Activated T-helper 1 cell treated with anti-CD3 and anti-CD28 coated beads, Interleukin-2, amount 50 U/mL, for 16 hours (primary cell): Measurements from ENCODE around the gene PIP5K1B.
"Not testable (repeated sequence)": the region's sequence is repeated elsewhere in the genome, so short reads cannot be mapped to it uniquely, and the experiment has no call there.

ENCODE experiments used
- DNase-seq, 2 donors: peaks; one replicate each; pipeline ENCODE4 v3.0.0-alpha.2; 2020; ENCODE audit warnings: low read depth in 1 of 2, low spot score in 1 of 2

The PIP5K1B gene

DNA sequence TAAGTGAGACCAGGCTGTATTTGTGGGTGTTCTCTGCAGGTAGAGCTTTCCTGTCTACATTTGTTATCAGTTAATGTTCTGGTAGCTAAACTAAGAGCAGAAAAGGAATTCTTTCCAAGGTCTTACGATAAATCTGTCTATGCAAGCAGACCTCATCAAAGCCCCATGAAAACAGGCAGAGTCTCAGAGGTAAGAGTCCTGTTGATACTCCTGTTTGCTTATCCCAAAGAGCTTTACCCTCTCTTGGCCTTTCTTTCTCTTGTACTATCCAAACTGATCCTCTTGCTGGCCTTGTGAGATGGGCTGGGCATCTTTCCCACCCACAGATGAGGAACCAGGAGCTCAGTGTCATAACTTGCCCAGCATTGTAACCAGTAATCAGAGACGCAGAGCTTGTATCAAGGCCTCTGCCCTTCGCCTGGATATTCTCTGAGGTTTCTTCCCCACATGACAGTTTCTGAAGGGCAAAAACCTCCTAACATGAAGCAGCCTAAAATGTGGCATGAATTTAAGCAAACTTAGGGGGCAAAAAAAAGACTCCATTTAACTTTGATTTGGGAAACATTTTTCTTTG lies 275.4 kb downstream of the PIP5K1B start:
- no peak for DNase-seq

DNA sequence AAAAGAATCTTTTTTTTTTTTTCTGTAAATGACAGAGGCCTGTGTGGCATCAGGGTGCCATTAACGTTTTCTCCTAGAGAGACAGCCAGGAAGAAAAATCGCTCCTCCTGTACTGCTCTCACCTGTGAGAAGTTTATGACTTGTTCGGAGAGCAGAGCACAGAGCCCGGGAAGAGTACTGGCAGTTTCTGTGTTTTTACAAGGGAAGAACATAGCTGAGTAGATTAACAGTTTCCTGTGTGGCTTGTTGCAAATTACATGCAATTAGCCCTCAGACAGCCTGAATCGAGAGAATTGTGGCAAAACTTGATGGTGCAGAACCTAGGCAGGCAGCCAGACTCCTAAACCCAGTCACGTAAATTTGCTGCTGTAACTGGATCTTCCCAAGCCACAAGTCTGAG lies 276.7 kb downstream of the PIP5K1B start:
- DNase-seq, result no peak

DNA sequence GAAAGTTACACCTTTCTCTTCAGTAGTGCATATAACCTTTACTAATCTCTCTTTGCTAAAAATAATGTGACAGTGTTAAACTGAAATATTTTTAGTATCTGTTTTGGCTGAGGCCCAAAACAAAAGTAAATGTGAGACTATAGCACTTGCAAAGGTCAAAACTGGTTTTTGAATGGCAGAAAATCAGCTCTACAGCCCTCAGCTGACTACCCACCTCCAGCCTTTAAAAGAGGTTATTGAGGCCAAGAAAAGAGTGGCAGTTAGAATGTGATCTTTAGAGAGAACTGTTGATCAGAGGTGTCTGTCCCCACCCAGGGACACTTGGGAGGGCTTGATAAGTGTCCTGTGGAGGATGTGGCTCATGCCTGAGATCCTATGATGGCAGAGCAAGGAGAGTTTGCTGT lies 278.0 kb downstream of the PIP5K1B start:
- DNase-seq, result no peak

DNA sequence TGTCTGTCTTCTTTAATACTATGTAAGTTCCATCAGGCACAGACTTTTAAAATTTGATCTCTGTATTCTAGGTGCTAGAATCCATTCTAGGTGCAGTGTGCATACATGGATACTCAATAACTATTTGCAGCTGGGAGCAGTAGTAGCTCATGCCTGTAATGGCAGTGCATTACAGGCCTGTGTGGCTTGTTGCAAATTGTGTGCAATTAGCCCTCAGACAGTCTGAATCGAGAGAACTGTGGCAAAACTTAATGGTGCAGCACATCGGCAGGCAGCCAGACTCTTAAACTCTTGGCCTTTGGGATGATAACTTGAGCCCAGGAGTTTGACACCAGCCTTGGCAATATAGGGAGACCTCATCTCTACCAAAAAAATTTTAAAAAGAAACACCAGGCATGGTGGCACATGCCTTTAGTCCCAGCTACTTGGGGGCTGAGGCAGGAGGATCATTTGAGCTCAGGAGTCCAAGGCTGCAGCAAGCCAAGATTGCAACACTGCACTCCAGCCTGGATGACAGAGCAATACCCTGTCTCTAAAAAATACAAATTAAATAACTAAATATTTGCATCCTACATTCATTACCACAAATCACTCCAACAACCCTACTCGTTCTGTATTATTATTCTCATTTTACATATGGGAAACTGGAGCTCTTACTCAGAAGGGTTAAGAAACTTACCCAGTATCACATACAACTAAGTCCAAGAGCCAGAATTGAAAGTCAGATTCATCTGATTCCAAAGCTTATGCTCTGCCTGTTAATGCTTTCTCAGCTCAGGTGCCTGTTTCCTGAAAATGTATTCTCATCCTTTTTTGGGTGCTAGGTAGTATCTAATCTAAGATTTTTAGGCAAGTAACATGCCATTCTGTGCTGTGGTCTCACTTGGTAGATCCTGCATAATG lies 278.7 kb downstream of the PIP5K1B start:
- no peak for DNase-seq

DNA sequence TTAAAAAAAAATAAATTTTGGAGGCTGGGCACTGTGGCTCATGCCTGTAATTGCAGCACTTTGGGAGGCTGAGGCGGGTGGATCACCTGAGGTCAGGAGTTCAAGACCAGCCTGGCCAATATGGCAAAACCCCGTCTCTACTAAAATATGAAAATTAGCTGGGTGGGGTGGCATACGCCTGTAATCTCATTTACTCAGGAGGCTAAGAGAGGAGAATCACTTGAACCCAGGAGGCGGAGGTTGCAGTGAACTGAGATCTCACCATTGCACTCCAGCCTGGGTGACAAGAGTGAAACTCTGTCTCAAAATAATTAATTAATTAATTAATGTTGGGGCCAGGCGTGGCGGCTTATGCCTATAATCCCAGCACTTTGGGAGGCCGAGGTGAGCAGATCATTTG lies 281.9 kb downstream of the PIP5K1B start:
- not testable (repeated sequence) for DNase-seq

DNA sequence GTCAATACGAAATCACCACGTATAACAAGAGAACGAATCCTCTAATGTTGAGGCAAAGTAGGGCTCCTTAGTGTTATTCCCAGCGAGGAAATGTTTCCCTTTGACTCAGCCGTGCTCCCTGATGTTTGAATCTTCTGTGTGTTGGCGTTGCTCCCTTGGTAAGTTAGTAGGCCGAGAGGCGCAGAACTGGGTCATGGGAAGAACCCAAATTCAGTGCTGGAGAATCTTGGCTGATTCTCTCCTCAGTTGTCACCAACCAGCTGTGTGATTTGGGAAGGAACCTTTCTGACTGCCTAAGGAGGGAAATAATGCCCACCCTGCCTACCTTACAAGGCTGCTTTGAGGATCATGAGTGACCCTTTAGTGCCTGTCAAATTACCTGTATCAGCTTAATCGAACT lies 286.4 kb downstream of the PIP5K1B start:
- DNase-seq, result no peak

DNA sequence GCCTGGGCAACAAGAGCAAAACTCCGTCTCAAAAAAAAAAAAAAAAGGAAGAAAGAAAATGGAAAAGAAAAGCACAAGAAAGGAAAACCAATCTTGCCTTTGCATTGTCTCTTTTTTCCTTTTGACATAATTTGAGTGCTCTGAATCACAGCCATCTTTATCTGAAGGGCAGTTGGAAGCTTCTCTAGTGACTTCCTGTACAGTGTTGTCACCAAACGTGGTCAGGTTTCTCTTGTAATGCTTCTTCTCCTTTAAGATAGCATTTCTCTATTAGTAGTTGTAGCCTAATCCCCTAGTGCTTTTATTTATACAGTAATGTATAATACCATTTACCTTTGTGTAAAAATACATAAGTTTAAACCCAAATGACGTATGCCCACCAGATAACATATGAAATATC lies 290.7 kb downstream of the PIP5K1B start:
- no peak for DNase-seq

DNA sequence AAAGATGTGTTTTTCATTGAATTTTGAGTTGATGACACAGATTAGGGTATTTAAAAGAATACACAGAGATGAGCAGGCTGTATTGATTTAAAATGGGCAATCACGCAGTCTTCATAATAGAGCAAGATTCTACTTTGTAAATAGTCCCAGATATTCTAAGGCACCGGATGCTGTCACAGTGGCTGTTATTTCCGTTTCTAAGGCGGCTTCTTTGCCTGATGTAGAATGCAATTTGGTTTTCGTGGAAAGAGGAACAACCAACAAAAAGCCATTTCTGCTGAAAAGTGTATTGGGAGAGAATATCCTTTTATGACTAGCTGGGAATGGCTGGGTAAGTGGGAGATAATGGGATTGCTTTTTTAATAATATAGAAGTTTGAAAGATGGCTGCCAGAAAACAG lies 291.4 kb downstream of the PIP5K1B start:
- no peak for DNase-seq

DNA sequence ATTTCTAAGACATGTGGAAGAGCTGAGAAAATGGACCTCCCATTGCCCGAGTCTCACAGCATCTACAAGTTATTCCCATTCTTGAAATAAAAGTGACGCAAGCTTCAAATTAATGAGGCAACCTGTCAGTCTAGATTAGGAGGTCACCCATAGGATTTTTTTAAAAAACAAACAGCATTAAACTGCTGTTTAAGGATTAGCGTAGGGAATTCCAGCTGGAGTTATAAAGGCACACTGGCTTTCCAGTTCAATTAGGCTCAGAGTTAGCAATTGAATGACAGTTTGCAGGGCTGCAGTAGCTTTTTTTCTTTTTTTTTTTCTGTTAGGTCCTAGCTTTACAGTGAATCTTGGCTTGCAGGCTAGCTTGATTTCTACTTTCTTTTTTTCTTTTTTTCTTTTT lies 292.6 kb downstream of the PIP5K1B start:
- DNase-seq, result no peak

DNA sequence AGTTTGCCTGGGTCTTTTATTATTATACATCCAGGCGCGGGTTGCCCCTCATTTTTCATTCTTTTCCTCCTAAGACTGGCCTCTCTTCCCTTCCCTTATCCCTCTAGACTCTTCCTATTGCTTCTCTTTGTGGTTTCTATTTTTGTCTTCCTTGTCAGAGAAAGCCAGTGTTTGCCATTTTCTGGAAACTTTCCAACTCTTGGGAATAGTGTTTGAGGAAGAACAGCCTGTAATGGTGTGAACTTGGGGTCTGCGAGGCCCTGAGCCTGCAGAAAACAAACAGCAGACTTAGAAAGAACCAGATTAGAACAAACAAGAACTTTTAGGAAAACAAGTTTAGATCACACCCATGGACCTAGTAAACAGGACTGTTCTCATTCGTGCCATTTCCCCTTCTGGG lies 293.3 kb downstream of the PIP5K1B start:
- no peak for DNase-seq

DNA sequence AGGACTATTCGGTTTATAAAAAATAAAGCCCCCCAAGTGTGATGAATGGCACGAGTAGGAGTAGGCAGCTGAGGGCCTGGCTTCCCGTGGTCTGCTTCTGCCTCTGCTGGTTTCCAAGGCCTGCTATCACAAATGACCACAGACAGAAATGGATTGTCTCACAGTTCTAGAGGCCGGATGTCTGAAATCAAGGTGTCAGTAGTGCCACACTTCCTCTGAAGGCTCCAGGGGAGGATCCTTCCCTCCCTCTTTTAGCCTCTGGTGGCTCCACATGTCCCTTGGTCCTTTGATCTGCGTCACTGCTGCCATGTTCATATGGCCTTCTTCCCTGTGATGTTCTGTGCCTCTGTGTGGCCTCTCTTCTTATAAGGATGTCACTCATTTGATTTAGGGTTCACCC lies 293.8 kb downstream of the PIP5K1B start:
- no peak for DNase-seq

DNA sequence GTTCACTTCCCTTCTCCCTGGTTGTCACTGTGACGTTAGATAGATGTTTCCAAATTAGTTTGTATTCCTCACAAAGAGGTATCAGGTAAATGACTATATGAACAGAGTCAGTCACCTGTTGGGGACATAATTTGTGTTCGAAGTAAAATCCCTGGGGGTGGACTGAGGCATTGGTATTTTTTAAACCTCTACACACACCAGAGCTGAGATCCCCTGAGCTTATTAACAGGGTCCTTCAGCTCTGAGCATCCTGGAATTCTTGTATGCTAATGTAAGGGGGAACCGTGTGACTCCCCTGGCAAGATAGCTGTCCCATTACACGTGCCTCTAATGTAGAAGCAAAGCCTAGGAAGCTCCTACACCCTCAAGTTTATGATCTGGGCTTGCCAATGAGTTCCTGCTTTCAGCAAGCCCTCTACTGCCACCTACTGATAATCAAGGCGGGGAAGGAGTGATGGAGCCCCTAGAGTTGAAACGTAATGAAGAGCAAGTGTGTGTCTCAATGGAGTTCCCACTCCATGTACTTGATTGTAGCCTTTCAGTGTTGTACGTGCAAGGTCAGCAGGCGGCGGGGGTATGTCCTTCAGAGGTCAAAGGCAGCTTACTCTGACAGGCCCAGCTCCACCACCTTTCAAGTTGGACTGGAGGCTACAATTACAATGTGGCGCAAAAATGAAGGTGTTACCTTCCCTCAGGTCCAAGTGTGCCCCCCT lies 294.5 kb downstream of the PIP5K1B start:
- peak in 1 of 2 donors; percentile 34 for DNase-seq

DNA sequence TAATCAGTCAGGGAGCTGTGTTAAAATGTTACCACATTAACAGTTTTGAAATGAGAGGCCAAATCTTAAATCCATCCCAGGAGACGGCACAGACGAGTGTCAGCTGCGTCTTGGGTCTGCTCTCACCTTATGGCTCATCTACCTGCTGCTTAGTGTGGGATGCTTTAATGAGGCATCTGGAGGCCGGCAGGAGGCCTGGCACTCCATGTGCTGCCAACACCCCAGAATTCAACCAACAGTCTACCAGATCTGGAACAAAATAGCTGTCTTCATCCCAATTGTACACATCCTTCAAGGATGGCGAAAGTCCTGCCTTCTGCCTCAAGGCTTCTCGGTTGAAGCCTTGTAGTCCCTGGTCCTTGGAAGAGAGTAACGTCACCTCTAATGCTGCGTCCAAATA lies 296.9 kb downstream of the PIP5K1B start:
- no peak for DNase-seq

DNA sequence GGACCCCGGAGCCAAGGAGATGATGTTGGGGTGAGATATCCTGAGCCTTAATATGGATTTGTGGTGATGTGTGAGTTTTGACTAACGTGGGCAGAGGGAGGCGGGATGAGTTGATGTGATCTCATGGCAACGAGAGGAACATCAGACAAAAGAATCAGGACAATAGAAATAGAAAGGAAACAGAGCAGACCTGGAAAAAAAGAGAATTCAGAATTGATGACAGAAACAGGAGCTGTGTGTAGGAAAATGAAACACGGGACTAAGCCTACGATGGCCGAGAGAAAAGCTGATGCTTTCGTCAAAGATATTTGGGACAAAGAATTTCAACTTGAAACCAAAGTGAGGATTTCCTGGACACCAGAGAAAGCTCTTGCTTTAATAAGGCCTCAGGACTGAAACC lies 298.0 kb downstream of the PIP5K1B start:
- DNase-seq, result no peak

DNA sequence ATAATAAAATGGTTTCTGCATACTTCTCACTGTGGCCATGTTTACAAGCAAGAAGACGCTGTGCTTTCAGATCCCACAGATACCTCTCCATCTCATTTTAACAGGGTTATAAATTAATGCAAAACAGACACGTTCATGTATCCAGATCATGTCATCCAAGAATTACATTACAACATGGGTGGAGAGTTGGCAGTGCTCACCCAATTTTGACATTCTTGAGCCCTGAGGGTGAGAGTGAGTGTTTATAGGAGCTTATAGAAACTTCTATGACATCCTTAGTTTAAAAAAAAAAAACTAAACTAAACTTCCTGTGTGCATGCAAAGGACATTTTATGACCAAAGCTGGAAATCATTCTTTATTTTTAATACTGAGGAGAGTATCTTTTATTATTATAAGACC lies 299.8 kb downstream of the PIP5K1B start:
- no peak for DNase-seq

DNA sequence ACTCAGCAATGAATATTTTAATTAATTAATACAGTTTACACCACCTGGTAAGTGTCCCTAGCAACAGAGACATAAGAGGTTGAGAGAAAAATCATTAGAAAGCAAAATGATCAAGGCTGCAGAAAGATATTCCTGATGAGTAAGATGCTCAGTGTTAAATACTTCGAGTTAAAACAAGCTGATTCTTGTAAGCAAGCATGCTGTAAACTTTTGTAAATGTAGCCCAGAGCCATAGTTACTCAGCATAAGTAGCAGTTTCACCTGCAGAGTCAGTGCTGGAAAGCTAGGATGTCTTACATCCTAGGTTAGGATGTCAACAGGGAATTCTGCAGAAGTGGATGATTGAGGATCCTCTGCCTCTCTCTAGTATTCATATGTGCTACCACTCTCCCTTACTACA lies 304.7 kb downstream of the PIP5K1B start:
- no peak for DNase-seq

DNA sequence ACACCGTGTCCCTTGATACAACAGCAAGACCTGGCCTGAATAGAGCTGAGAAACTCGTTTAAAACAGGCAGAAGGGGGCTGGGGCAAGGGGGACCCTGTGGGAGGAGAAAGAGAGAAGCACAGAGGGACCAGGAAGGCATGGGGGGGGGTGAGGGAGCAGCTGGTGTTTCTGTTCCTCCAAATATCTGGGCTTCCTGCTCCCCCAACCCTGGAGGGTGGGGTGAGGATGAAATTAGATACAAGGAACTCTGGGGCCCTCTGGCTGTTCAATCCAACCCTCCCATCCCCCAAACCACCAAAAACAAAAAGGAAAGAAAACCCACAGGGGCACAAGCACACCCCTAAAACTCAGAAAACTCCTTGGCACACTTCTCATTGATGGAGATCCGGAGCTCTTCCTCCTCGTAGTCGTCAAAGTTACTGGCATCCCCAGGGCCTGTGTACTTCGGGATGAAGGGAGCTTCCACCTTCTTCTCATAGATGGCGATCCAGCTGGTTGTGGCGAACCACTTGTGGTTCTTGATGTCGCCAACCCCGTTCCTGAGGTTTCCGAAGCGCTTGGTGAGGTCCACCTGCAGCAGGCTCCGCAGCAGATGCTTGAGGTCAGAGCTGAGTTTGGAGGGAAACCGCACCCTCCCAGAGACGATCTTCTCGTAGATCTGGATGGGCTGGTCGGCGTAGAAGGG lies 307.8 kb downstream of the PIP5K1B start:
- DNase-seq, result no peak

DNA sequence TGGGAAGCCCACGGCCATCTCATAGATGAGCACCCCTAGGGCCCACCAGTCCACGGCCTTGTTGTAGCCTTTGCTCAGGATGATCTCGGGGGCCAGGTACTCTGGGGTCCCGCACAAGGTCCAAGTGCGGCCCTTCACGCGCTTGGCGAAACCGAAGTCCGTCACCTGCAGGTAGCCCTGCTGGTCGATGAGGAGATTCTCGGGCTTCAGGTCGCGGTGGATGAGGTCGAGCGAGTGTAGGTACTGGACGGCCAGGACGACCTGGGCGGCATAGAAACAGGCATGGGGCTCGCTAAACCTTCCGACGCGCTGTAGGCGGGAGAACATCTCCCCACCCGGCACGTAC lies 308.3 kb downstream of the PIP5K1B start:
- no peak for DNase-seq

DNA sequence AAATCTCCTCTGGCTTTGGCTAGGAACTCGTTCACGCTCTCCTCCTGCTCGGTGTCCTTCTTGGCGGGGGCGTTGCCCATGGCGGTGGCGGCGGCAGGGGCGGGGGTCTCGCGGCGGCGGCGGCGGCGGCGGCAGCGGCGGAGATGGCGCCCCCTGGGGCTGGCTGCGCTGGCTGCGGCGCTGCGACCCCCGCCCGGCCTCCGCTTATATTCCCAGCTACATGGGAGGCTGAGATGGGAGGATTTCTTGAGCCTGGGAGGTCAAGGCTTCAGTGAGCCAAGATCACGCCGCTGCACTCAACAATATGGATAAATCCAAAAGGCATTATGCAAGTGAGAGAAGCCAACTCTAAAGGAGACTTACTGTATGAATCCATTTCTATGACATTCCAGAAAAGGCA lies 309.0 kb downstream of the PIP5K1B start, which contains the start of gene PRKACG:
TSS of gene PRKACG (minus strand) at position 101 of the 400 bp plus-strand sequence. CDS start at position 80, 21 bp downstream.
- DNase-seq, result no peak

DNA sequence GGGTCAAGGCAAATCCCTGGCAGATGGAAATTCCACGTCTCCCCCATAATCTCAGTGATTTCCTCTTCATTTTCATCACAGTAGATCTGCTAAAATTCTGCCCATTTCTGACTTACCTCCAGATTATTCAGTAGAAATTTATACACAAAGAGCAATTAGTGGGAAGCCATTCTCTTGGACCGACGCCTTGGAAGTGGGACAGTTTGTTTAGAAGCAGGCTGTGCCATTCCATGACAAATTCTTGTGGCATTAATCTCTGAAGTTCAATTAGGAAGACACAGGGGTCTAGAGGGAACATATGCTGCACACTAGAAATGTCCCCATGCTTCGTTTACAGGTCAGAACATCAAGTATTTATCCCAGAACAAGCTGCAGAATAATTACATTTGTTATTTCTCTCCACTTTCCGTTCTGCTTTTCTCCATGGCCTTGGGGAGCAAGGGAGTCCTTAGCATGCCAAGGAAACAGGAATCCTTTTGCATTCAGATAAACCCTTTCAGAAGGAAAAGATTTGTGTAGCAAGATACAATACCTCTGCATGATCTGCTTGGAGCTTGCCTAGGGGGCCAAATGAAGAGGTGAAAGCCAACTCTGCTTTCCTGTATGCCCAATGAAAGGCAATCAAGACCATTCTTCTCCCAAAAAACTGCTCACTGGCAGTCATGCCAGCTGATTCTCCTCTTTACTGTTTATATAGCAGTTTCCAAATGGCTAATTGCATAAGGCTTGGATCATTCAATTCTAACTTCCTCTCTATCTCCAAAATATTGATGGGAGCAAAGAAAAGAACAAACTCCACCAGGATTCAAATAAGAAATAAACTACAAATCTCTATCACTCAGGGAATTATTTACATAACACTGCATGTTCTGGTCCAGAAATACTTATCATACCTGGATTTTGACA lies 311.4 kb downstream of the PIP5K1B start:
- DNase-seq, result no peak

DNA sequence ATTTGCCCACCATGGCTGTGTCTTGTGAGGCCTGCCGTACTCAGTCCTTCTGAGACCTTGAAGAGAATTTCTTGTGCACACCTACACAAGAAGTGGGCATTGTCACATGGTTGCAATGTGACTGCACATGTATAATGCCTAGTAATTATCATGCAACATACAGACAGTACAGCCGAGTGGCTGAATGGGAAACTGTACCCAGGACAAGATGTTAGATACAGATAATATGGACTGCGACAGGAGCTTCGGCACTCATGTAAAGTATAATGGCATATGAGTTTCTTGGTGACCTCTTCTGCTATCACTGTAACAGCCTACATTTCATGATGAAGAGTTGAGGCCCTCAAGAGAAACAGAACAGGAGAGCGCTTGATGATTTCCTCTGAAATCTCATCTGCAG lies 313.7 kb downstream of the PIP5K1B start:
- DNase-seq, result no peak
